Measurements from ENCODE around the gene MRPL37.

DNA sequence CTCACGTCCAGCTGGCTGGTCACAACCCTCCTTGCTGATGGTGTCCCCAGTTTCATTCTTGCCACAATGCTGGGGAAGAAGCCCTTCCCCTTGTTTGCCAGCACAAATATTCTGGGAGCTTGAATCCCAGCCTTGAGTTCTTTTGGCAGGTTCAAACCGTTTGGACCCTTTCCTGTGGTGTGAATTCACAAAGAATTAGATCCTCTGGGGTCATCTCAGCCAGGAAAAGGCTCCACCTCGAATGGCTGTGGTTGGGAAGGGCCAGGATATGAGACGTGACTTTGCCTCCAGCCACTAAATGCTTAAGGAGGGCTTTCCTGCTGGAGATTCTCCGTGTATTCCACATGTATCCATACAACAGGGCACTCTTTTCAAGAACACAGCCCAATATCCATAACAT lies 66.9 kb downstream of the MRPL37 start:
- TF ChIP-seq CTCF (IDR thresholded peaks at IDR 0.05) (no peak), EZH2 (IDR thresholded peaks at IDR 0.05) (no peak), EZH2phosphoT487 (IDR thresholded peaks at IDR 0.05) (no peak)

Measured in neural progenitor cell (in vitro differentiated cells).